HG03558 (cell line): ENCODE measurements around the gene DENND6A.
A peak's percentile ranks its signal among the peaks of the same experiment; 100 is the strongest.
"Not testable (repeated sequence)": the region's sequence is repeated elsewhere in the genome, so short reads cannot be mapped to it uniquely, and the experiment has no call there.

Source experiments
- ATAC-seq: cut with Tn5 transposase; IDR thresholded peaks from one replicate; pipeline ENCODE4 v1.9.1; 2021; ENCODE audit warnings: moderate number of reproducible peaks; ENCODE audit not compliant: unreplicated experiment; ENCODE audit errors: extremely low read depth

Gene DENND6A

GRCh38 chr3:57647292-57647940, 45.5 kb downstream of the DENND6A start:
- ATAC-seq = no peak

GRCh38 chr3:57646723-57647122, 46.2 kb downstream of the DENND6A start:
- ATAC-seq = no peak

DNA sequence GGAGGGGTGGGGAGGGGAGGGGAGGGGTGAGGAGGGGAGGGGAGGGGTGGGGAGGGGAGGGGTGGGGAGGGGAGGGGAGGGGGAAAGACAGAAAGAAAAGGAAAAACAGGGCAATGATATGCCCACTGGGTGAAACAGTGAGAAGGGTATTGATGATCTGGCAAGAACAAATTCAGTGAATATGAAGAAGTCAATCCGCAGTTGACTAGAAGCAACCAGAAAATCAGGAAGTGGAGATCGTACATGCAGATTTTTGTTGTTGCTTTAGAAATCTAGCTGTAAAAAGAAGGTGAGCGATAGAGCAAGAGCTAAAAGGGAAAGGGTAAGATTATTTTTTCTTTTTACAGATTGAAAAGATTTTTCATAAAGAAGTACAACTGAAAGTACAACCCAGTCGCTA, 48.1 kb downstream of the DENND6A start:
- ATAC-seq = no peak

- no peak for ATAC-seq
These were observed 55.5 kb downstream of the DENND6A start for GRCh38 chr3:57637391-57637790.

DNA sequence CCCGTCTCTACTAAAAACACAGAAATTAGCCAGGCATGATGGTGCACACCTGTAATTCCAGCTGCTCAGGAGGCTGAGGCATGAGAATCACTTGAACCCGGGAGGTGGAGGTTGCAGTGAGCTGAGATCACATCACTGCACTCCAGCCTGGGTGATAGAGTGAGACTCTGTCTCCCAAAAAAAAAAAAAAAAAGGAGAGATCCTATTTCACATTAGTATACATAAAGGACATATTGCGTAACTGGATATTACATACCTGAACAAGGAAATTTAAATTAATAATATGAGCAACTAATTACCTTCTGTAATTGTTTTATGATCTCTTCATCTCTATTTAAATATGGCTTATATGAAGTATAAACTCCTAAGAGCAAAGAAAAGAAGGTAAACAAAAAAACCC, 58.6 kb downstream of the DENND6A start:
- ATAC-seq = not testable (repeated sequence)

GRCh38 chr3:57627976-57628375, 64.9 kb downstream of the DENND6A start:
- no peak for ATAC-seq

DNA sequence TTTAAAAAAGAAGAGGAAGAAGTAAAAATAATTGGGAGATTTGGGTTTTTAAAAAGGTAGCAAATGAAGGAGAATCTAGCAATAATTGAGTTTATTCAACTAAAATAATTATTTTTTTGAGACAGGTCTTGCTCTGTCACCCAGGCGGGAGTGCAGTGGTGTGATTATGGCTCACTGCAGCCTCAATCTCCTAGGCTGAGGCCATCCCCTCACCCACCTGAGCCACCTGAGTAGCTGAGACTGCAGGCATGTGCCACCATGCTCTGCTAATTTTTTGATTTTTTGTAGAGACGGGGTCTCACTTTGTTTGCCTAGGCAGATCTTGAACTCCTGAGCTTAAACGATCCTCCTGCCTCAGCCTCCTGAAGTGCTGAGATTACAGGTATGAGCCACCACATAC, 68.1 kb downstream of the DENND6A start:
- no peak for ATAC-seq

- ATAC-seq = no peak
These were observed 70.5 kb downstream of the DENND6A start for GRCh38 chr3:57622362-57622761.

GRCh38 chr3:57617739-57618138, 75.1 kb downstream of the DENND6A start:
- no peak for ATAC-seq

DNA sequence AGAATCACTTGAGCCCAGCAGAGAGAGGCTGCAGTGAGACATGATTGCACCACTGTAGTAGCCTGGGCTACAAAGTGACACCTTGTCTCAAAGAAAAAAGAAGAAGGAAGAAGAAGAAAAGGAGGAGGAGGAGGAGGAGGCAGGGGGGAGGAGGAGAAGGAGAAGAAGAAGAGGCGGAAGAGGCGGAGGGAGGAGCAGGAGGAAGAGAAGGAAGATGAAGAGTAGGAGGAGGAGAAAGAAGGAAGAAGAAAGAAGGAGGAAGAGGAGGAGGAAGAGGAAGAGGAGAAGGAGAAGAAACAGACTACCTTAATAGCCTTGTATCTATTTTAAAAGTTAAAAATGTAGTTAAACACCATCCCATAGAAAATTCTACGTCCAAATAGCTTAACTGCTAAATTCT, 76.6 kb downstream of the DENND6A start:
- ATAC-seq = no peak

GRCh38 chr3:57611870-57612269, 81.0 kb downstream of the DENND6A start:
- not testable (repeated sequence) for ATAC-seq

GRCh38 chr3:57605683-57606082, 87.2 kb downstream of the DENND6A start:
- ATAC-seq = no peak

DNA sequence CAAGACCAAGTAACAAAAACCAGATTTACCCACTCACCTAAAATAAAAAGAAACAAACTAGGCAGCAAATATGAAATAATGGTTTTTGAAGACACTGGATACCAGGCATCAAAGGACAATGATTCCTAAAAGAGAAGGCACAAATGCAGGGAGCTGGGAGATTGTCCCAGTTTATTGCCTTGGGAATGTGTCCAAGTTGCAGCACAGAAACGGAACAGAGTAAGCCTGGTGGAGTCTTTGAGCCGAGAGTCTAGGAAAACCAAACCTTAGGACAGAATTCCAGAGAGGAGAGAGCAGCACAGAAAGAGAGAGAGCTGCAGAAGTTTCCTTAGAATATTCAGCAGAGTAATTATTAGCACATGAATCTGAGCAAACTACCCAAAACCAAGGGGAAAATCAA, 87.9 kb downstream of the DENND6A start:
- ATAC-seq = no peak

GRCh38 chr3:57600195-57600594, 92.7 kb downstream of the DENND6A start:
- no peak for ATAC-seq

- no peak for ATAC-seq
These were observed 94.0 kb downstream of the DENND6A start for GRCh38 chr3:57598765-57599360.

DNA sequence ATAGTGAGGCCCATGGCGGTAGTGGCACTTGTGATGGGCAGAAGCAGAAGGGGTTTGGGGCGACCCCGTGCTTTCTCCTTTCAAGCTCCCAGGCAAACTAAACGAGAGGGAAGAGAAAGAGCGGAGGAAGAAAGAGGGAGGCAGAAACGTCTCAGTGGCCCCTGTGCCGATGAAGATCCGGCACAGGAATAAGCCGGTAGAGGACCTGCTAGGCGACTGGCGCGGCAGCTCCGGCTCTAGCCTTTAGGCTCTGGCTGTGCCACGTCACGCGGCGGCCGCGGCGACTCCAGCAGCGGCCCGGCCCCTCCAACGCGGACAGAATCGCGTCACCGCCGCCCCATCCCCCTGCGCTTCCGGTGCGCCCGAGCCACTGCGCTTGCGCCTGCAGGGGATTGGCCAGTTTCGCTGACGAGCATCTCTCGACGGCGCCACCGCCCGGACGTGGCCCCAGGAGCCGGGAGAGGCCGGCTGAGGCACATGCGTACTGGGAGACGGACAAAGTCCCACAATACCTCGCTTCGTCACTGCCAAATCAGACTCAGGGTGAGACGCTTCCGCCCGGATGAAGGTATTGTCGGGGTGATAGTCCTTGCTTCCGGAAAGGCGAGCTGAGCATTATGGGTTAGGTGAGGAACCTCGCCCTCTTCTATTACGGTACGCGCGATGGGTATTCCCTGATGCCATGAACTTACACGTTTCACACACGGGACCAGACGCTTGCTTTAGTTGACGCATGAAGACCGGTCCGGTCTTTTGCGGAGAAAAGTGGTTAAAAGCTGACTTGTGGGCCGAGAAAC, 95.6 kb downstream of the DENND6A start, which contains the start of gene ARF4:
Gene ARF4, minus strand, starts transcription at position 218 of the 797 bp plus-strand sequence. Its CDS starts 204 bp downstream, at position 14.
- peak; percentile 91 for ATAC-seq

DNA sequence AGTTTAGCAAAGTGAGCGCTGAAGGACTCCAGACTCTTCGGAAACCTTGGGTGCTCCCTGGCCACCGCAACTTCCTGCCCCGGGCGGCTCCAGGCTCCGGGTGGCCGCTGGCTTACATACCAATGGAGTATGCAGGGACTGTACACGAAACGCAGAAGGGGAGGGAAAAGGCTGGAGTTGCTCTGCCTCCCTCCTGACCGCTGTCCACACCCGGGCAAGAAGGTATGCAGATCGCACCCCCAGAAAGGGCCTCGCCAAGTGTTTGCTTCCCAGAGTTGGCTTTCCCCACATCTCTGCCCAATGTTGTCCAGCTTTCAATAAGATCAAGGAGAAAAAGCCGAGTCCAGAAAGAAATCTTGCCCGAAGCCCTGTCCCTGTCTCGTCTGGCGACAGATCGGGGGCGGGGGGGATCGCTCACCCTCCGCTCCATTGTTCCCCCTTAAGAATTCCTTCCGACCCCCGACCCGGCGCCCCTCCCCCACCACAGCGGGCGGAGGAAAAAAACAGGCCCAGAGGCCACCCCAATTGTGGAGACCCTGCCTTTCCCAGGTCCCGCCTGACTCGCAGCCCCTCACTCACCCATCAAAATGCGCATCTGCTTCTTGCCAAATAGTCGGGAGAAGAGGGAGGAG, 96.3 kb downstream of the DENND6A start:
- ATAC-seq = no peak

DNA sequence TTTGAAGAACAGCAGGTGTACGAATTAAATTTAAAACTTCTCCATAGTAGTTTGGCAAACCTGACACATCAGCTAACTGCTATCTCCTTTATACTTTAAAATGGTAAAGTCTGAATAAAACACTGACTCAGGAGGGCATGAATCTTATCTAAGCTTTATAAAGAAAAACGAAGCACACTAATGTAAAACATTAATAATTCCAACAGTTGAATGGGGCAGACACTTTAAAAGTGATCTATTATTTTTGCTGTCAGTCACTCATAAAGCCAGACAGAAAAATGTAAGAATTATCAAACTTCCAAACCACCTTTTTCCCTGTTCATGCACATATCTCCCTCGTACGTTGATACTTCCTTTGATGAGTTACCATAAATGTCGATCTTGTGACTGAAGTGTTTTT, 98.3 kb downstream of the DENND6A start:
- no peak for ATAC-seq

DNA sequence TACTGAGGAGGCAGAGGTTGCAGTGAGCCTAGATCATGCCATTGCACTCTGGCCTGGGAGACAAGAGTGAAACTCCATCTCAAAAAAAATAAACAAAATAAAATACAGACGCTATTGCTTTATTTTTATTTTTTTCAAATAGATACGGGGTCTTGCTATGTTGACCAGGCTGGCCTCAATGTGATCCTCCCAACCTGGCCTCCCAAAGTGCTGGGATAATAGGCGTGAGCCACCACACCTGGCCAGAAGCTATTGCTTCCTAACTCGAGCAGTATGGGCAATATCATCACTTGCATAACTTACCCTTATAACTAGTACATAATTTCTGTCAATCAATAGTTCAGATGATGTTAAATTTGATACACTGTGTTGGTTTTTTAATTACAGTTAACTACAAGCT, 98.7 kb downstream of the DENND6A start:
- no peak for ATAC-seq

DNA sequence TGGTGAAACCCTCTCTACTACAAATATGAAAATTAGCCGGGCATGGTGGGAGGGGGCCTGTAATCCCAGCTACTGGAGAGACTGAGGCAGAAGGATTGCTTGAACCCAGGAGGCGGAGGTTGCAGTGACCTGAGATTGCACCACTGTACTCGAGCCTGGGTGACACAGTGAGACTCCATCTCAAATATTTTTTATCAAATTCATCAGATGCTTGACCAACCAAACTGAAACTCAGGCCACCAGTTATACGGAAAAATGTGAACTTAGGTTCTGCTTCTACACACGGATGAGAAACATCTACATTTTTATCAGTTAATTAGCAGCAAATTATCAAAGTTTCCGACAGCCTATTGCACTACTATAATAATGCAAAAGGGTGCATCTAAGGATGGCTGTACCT, 100.6 kb downstream of the DENND6A start:
- no peak for ATAC-seq

GRCh38 chr3:57587905-57588304, 105.0 kb downstream of the DENND6A start:
- no peak for ATAC-seq
